ENCODE results near the gene SLFN5. TPM values are rescaled to one million over a fixed set of nuclear protein-coding genes. Genes with fewer than 3 reads are reported as not detected.

The SLFN5 gene
- total and polyA plus RNA-seq, 2 donors (not counting 1 experiment from before 2014, with no cell fraction given) = 0.82 to 12.5 TPM

DNA sequence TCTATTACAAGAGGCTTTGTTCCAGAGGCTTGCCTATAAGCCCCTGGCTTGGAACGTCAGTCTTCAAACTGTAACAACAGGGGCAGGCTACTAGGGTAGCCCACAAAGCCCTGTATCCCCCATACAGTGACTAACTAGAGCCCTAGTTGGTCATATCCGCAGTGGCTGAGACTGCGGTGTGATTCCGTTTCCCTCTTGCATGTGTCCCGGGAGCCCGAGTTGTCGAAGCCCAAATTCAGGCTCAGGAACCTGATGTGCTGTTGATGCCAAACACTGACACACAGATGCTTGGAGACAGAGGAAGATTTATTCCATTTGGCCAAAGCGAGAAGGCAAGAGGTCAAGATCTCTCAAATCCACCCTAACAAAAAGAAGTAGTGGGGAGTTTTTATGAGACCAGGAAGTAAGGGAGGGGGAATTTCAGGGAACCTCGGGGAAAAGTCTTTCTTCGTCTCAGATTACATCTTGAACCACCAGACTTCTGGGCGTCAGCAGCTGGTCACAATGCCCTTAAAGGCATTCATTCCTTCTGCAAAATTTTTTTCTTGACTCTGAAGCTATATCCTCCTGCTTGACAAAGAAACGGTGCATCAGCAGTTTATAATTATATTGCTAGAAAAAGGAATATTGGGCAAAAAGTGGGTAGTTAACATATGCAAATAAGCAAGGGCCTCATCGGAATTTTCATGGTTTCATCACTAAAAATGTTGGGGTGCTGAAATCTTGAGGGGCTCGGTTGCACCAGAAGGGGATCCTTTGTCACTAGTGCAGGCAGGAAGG is 879 bp downstream of the SLFN5 start:
- Histone ChIP-seq H3K27me3 (replicated peaks in 1 of 4; ENCODE audit: control extremely low read depth in 1 of 4, control insufficient read depth in 3 of 4, insufficient read depth in 4 of 4, low read length in 3 of 4) (no peaks in the 10 kb centered on the region), H3K9ac (ENCODE audit: low read length) (peak overlapping the region; percentile 88), H4K20me1 (ENCODE audit: control insufficient read depth, insufficient read depth, low read length, poor library complexity, severe bottlenecking) (peaks cover 21% of the 10 kb centered on the region), H3K27ac (ENCODE audit: low read length in 2 of 2) (peak overlapping the region; percentile 75 to 79), H3K9me3 (ENCODE audit: control extremely low read depth in 1 of 3, control insufficient read depth in 2 of 3, insufficient read depth in 1 of 3, low read length in 2 of 3) (no peaks in the 10 kb centered on the region), H3K36me3 (replicated peaks in 1 of 2; ENCODE audit: control extremely low read depth in 1 of 2, control insufficient read depth in 1 of 2, extremely low read depth in 1 of 2, insufficient read depth in 2 of 2, low read length in 1 of 2) (no peaks in the 10 kb centered on the region), H3K79me2 (ENCODE audit: control insufficient read depth, insufficient read depth, low read length) (peaks cover 43% of the 10 kb centered on the region), H3K4me3 (ENCODE audit: control extremely low read depth in 1 of 5, extremely low read depth in 1 of 5, insufficient read depth in 1 of 5, low read depth in 2 of 5, low read length in 4 of 5) (peak overlapping the region; percentile 74 to 98 (median 92)), H3K4me1 (ENCODE audit: control insufficient read depth in 2 of 2, insufficient read depth in 2 of 2, low read length in 2 of 2) (peaks cover 23 to 27% of the 10 kb centered on the region in 2 donors), H2AFZ (ENCODE audit: insufficient read depth, low read depth, low read length, poor library complexity, severe bottlenecking) (peak overlapping the region; percentile 94), H3K4me2 (replicated peaks; ENCODE audit: low read depth, low read length, poor library complexity, severe bottlenecking) (peak overlapping the region; percentile 86)
- WGBS (ENCODE audit: insufficient coverage) = 17% methylated on average over 5 of the region's 14 CpGs
- peak overlapping the region; percentile 99 for H3K4me3 Mint-ChIP-seq
- peak; percentile 62 for DNase-seq
- POLR2A ChIA-PET = no interaction called here
- H3K27ac Mint-ChIP-seq = peak overlapping the region; percentile 97
- intact Hi-C loops (cut with micrococcal nuclease) = loop anchor here (1.0 to 5.0 kb wide), 10 partner anchors 99 to 559 kb away; partner anchors contain the start of genes CCT6B, LIG3, SLFN12 and SLFN13
- TF ChIP-seq EZH2 (IDR thresholded peaks at IDR 0.05; ENCODE audit: borderline replicate concordance, insufficient read depth, low read depth, low read length, poor library complexity, severe bottlenecking) = no peak
- CTCF ChIA-PET = interaction anchor here (1.2 kb wide), 2 partner anchors 13 to 294 kb away, joined by 4 read pairs; partner anchors contain the start of gene SLFN12L
- H3K9me3 Mint-ChIP-seq (ENCODE audit: insufficient read depth) = no peaks in the 10 kb centered on the region
- H3K27me3 Mint-ChIP-seq = peaks cover 4% of the 10 kb centered on the region
- peaks cover 30% of the 10 kb centered on the region for H3K4me1 Mint-ChIP-seq
- ATAC-seq (ENCODE audit: low read depth) = peak; percentile 9

DNA sequence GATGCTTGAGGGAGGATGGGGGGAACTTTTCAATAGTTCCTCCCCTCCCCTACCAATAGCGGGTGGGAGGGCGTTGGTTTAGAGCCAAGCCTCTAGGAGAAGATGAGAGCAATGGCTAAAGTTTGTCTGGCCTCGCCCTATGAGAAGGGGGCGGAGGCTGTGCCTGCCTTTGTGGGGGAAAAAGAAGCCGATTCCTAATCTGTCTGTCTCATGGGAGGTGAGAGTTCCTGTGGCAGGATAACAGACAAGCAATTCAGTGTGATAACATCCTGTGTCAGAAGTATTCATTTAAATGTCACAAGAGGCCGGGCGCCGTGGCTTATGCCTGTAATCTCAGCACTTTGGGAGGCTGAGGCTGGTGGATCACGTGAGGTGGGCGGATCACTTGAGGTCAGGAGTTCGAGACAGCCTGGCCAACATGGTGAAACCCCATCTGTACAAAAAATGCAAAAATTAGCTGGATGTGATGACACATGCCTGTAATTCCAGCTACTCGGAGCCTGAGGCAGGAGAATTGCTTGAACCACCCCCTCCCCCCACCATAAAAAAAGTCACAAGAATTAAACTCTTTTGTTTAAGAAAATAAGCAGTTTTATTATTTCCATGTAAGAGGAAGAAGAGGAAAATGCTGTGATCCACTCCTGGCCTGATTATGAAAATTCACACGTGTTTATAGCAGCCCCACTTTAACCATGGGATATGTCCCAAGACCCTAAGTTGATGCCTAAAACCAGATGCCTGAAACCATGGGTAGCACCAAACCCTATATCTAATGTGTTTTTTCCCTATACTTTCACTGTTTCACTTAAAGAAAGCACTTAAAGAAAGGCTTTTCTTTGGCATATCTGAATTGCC is 1.7 kb downstream of the SLFN5 start:
- H3K9me3 Mint-ChIP-seq (ENCODE audit: insufficient read depth) = no peaks in the 10 kb centered on the region
- Histone ChIP-seq H3K4me3 (ENCODE audit: control extremely low read depth in 1 of 5, extremely low read depth in 1 of 5, insufficient read depth in 1 of 5, low read depth in 2 of 5, low read length in 4 of 5) (peak overlapping the region in 3 of 5 experiments; percentile 92 to 98 (median 95)), H3K4me2 (replicated peaks; ENCODE audit: low read depth, low read length, poor library complexity, severe bottlenecking) (peak overlapping the region; percentile 86), H3K27ac (ENCODE audit: low read length in 2 of 2) (peak overlapping the region in 1 of 2 donors; percentile 50), H2AFZ (ENCODE audit: insufficient read depth, low read depth, low read length, poor library complexity, severe bottlenecking) (peak overlapping the region; percentile 39), H4K20me1 (ENCODE audit: control insufficient read depth, insufficient read depth, low read length, poor library complexity, severe bottlenecking) (peaks cover 21% of the 10 kb centered on the region), H3K79me2 (ENCODE audit: control insufficient read depth, insufficient read depth, low read length) (peaks cover 43% of the 10 kb centered on the region), H3K4me1 (ENCODE audit: control insufficient read depth in 2 of 2, insufficient read depth in 2 of 2, low read length in 2 of 2) (peaks cover 23 to 27% of the 10 kb centered on the region in 2 donors), H3K9ac (ENCODE audit: low read length) (peak overlapping the region; percentile 88), H3K27me3 (replicated peaks in 1 of 4; ENCODE audit: control extremely low read depth in 1 of 4, control insufficient read depth in 3 of 4, insufficient read depth in 4 of 4, low read length in 3 of 4) (no peaks in the 10 kb centered on the region), H3K9me3 (ENCODE audit: control extremely low read depth in 1 of 3, control insufficient read depth in 2 of 3, insufficient read depth in 1 of 3, low read length in 2 of 3) (no peaks in the 10 kb centered on the region), H3K36me3 (replicated peaks in 1 of 2; ENCODE audit: control extremely low read depth in 1 of 2, control insufficient read depth in 1 of 2, extremely low read depth in 1 of 2, insufficient read depth in 2 of 2, low read length in 1 of 2) (no peaks in the 10 kb centered on the region)
- WGBS (ENCODE audit: insufficient coverage) = 13% methylated on average over 8 of the region's 13 CpGs
- H3K27me3 Mint-ChIP-seq = peaks cover 4% of the 10 kb centered on the region
- TF ChIP-seq EZH2 (IDR thresholded peaks at IDR 0.05; ENCODE audit: borderline replicate concordance, insufficient read depth, low read depth, low read length, poor library complexity, severe bottlenecking) = no peak
- TF ChIP-seq, protein P1, sequence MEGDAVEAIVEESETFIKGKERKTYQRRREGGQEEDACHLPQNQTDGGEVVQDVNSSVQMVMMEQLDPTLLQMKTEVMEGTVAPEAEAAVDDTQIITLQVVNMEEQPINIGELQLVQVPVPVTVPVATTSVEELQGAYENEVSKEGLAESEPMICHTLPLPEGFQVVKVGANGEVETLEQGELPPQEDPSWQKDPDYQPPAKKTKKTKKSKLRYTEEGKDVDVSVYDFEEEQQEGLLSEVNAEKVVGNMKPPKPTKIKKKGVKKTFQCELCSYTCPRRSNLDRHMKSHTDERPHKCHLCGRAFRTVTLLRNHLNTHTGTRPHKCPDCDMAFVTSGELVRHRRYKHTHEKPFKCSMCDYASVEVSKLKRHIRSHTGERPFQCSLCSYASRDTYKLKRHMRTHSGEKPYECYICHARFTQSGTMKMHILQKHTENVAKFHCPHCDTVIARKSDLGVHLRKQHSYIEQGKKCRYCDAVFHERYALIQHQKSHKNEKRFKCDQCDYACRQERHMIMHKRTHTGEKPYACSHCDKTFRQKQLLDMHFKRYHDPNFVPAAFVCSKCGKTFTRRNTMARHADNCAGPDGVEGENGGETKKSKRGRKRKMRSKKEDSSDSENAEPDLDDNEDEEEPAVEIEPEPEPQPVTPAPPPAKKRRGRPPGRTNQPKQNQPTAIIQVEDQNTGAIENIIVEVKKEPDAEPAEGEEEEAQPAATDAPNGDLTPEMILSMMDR (IDR thresholded peaks at IDR 0.05) = no peak
- ChIA-PET CTCF (no interaction called here), POLR2A (no interaction called here)
- peaks cover 30% of the 10 kb centered on the region for H3K4me1 Mint-ChIP-seq
- peak; percentile 62 for ATAC-seq (ENCODE audit: low read depth)
- H3K27ac Mint-ChIP-seq = peak overlapping the region; percentile 97
- H3K4me3 Mint-ChIP-seq = peak overlapping the region; percentile 99
- intact Hi-C loops (cut with micrococcal nuclease) = loop anchor here (1.0 to 5.0 kb wide), 9 partner anchors 98 to 558 kb away; partner anchors contain the start of genes CCT6B, LIG3, SLFN12 and SLFN13
- DNase-seq = peak; percentile 78
